Measurements from ENCODE around the gene ARL4A. TPM values are rescaled to one million over a fixed set of nuclear protein-coding genes. Genes with fewer than 3 reads are reported as not detected.

Gene ARL4A
- total and polyA plus RNA-seq, 10 of the 15 experiments (the other 5 are each of a cell fraction or from before 2014, with no cell fraction given): 0.35 to 4.6 (median 2.7) TPM

DNA sequence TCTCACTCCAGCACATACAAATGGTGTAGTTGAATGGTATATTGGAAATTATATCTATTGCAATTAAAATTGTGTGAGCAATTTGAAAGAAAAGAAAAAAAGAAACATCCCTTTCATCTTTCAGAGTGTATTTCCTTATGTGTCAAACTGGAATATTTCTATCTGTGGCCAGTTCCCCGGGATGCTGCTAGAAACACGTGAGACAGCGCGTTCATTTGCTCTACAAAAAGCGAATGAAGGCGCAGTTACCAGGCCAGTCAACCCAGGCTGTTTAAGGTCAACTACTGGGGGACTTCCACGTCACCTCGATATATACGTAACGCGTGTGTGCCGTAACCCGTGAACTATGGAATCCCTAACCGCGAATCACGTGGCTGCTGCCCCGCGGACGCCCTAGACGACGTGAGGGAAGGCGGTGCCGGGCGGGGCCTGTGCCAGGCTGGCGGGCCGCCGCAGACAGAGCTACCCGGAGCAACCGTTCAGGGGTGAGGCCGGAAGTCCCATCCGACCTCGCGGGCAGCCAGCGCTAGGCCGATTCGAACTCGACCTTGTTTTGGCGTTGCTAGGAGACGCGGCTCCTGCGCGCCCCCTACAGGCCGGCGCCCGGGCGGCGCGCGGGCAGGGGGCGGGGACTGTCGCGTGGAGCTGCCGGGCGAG lies 1.1 kb upstream of the ARL4A start (continued):
- TF ChIP-seq, protein P1, sequence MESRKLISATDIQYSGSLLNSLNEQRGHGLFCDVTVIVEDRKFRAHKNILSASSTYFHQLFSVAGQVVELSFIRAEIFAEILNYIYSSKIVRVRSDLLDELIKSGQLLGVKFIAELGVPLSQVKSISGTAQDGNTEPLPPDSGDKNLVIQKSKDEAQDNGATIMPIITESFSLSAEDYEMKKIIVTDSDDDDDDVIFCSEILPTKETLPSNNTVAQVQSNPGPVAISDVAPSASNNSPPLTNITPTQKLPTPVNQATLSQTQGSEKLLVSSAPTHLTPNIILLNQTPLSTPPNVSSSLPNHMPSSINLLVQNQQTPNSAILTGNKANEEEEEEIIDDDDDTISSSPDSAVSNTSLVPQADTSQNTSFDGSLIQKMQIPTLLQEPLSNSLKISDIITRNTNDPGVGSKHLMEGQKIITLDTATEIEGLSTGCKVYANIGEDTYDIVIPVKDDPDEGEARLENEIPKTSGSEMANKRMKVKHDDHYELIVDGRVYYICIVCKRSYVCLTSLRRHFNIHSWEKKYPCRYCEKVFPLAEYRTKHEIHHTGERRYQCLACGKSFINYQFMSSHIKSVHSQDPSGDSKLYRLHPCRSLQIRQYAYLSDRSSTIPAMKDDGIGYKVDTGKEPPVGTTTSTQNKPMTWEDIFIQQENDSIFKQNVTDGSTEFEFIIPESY (IDR thresholded peaks at IDR 0.05): no peak
- TF ChIP-seq MXI1 (IDR thresholded peaks at IDR 0.05; ENCODE audit: low read depth, low read length) (peak; percentile 59), CREM (IDR thresholded peaks at IDR 0.05; ENCODE audit: low read depth) (no peak), RUNX3 (IDR thresholded peaks at IDR 0.05; ENCODE audit: low read length) (peak; percentile 52; the same call in 1 of the 2 replicates), STAT1 (conservative IDR thresholded peaks at IDR 0.05) (no peak), ETV6 (conservative IDR thresholded peaks at IDR 0.05 in 1 of 2, IDR thresholded peaks at IDR 0.05 in 1 of 2; ENCODE audit: borderline replicate concordance in 1 of 2, low read depth in 1 of 2) (no peak), RB1 (IDR thresholded peaks at IDR 0.05; ENCODE audit: borderline replicate concordance) (peak; percentile 57; the same call in 1 of the 2 replicates), SRF (IDR thresholded peaks at IDR 0.05; ENCODE audit: low read depth in 2 of 2, low read length in 2 of 2) (0 out of 4 replicates have a peak, but pooled peaks of 1 of the 2 experiments have one; percentile 10), YY1 (IDR thresholded peaks at IDR 0.05; ENCODE audit: low read depth, low read length) (peak; percentile 55; the same call in 1 of the 2 replicates)
- TF ChIP-seq, protein P2, sequence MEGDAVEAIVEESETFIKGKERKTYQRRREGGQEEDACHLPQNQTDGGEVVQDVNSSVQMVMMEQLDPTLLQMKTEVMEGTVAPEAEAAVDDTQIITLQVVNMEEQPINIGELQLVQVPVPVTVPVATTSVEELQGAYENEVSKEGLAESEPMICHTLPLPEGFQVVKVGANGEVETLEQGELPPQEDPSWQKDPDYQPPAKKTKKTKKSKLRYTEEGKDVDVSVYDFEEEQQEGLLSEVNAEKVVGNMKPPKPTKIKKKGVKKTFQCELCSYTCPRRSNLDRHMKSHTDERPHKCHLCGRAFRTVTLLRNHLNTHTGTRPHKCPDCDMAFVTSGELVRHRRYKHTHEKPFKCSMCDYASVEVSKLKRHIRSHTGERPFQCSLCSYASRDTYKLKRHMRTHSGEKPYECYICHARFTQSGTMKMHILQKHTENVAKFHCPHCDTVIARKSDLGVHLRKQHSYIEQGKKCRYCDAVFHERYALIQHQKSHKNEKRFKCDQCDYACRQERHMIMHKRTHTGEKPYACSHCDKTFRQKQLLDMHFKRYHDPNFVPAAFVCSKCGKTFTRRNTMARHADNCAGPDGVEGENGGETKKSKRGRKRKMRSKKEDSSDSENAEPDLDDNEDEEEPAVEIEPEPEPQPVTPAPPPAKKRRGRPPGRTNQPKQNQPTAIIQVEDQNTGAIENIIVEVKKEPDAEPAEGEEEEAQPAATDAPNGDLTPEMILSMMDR (IDR thresholded peaks at IDR 0.05 in 2 of 3, conservative IDR thresholded peaks at IDR 0.05 in 1 of 3; ENCODE audit: control insufficient read depth in 2 of 3, extremely low read depth in 1 of 3, insufficient read depth in 1 of 3, low read depth in 3 of 3, low read length in 3 of 3): peak; percentile 61 to 92 (median 71); a peak in 5 of 6 replicates
- TF ChIP-seq, protein P3, sequence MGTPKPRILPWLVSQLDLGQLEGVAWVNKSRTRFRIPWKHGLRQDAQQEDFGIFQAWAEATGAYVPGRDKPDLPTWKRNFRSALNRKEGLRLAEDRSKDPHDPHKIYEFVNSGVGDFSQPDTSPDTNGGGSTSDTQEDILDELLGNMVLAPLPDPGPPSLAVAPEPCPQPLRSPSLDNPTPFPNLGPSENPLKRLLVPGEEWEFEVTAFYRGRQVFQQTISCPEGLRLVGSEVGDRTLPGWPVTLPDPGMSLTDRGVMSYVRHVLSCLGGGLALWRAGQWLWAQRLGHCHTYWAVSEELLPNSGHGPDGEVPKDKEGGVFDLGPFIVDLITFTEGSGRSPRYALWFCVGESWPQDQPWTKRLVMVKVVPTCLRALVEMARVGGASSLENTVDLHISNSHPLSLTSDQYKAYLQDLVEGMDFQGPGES (IDR thresholded peaks at IDR 0.05): 0 out of 2 replicates have a peak, but pooled peaks have one; percentile 33
